Ishikawa (cell line): Measurements from ENCODE around the gene C16orf86.

Experiments
- CEBPB ChIP-seq: IDR thresholded peaks from 2 replicates; pipeline ENCODE4 v1.6.1; 2012
- EGR1 ChIP-seq: IDR thresholded peaks from 2 replicates; pipeline ENCODE4 v1.6.1; 2012
- EP300 ChIP-seq: IDR thresholded peaks from 2 replicates; pipeline ENCODE4 v1.6.1; 2012; ENCODE audit warnings: borderline replicate concordance
- MAX ChIP-seq: IDR thresholded peaks from 2 replicates; pipeline ENCODE4 v1.6.1; 2012
- NFIC ChIP-seq: IDR thresholded peaks from 2 replicates; pipeline ENCODE4 v1.6.1; 2012
- RAD21 ChIP-seq: IDR thresholded peaks from 2 replicates; pipeline ENCODE4 v1.6.1; 2012; ENCODE audit warnings: low read depth
- REST ChIP-seq: IDR thresholded peaks from 2 replicates; pipeline ENCODE4 v1.6.1; 2012; ENCODE audit warnings: low read depth, mild to moderate bottlenecking
- TAF1 ChIP-seq: IDR thresholded peaks from 2 replicates; pipeline ENCODE4 v1.6.1; 2012; ENCODE audit warnings: low read depth, mild to moderate bottlenecking
- TCF12 ChIP-seq: IDR thresholded peaks from 2 replicates; pipeline ENCODE4 v1.6.1; 2012; ENCODE audit warnings: low read depth
- TEAD4 ChIP-seq: IDR thresholded peaks from 2 replicates; pipeline ENCODE4 v1.6.1; 2012
- USF1 ChIP-seq: IDR thresholded peaks from 2 replicates; pipeline ENCODE4 v1.6.1; 2012
- YY1 ChIP-seq: IDR thresholded peaks from 2 replicates; pipeline ENCODE4 v1.6.1; 2012; ENCODE audit warnings: low read depth
- ZBTB7A ChIP-seq: IDR thresholded peaks from 2 replicates; pipeline ENCODE4 v1.6.1; 2012; ENCODE audit warnings: low read depth

- TF ChIP-seq CEBPB = no peak
- no peak for TF ChIP-seq MAX
- TF ChIP-seq TAF1 = no peak
- no peak for TF ChIP-seq REST
- no peak for TF ChIP-seq RAD21
- TF ChIP-seq USF1 = no peak
- no peak for TF ChIP-seq YY1
- no peak for TF ChIP-seq EGR1
- no peak for TF ChIP-seq EP300
- TF ChIP-seq TEAD4 = no peak
- TF ChIP-seq NFIC = no peak
- no peak for TF ChIP-seq TCF12
- no peak for TF ChIP-seq ZBTB7A
These were observed 19.4 kb upstream of the C16orf86 start for GRCh38 chr16:67647111-67647651.
